SK-N-MC (cell line): ENCODE measurements around the gene ANKRD11.

Experiments used
- EZH2 ChIP-seq: fragments of 200-600 bp; sonication (generic); IDR thresholded peaks from one replicate; pipeline ENCODE4 v1.6.1; 2017; ENCODE audit warnings: antibody characterized with exemption
- FOXP2 ChIP-seq: optimal IDR thresholded peaks from 2 replicates; pipeline ENCODE3; 2011; ENCODE audit warnings: mild to moderate bottlenecking, moderate library complexity; ENCODE audit not compliant: insufficient read depth; ENCODE audit errors: extremely low read length, control extremely low read depth
- POLR2AphosphoS5 ChIP-seq: IDR thresholded peaks from 2 replicates; pipeline ENCODE4 v1.6.1; 2012; ENCODE audit warnings: mild to moderate bottlenecking, low read depth, low read length, borderline replicate concordance

GRCh38 chr16:89448656-89449055, 41.7 kb downstream of the ANKRD11 start:
- TF ChIP-seq POLR2AphosphoS5 (no peak), EZH2 (no peak), FOXP2 (no peak)
